ENCODE data around the gene DKK3.
"Not testable (repeated sequence)": the region's sequence is repeated elsewhere in the genome, so short reads cannot be mapped to it uniquely, and the experiment has no call there.

The DKK3 gene

DNA sequence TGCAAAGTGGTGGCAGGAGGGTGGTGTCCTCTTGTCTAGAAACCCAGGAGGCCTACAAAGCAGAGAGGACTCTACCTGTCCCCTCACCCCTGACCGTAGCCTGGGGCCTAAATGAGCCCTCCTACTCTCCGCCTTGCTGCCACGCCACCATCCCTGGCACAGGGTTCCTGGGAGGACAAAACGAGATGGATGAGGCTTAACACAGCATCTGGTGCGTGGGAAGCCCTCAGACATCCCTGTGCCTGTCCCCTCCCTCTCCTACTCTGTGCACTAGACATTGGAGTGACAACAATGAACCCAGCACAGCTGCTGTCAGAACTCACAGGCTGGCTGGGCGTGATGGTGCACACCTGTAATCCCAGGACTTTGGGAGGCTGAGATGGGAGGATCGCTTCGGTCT lies 36.4 kb upstream of the DKK3 start:
- TF ChIP-seq, protein P1, sequence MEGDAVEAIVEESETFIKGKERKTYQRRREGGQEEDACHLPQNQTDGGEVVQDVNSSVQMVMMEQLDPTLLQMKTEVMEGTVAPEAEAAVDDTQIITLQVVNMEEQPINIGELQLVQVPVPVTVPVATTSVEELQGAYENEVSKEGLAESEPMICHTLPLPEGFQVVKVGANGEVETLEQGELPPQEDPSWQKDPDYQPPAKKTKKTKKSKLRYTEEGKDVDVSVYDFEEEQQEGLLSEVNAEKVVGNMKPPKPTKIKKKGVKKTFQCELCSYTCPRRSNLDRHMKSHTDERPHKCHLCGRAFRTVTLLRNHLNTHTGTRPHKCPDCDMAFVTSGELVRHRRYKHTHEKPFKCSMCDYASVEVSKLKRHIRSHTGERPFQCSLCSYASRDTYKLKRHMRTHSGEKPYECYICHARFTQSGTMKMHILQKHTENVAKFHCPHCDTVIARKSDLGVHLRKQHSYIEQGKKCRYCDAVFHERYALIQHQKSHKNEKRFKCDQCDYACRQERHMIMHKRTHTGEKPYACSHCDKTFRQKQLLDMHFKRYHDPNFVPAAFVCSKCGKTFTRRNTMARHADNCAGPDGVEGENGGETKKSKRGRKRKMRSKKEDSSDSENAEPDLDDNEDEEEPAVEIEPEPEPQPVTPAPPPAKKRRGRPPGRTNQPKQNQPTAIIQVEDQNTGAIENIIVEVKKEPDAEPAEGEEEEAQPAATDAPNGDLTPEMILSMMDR (IDR thresholded peaks at IDR 0.05; ENCODE audit: extremely low read depth, insufficient read depth, missing control alignments): peak; percentile 1
- DNase-seq (ENCODE audit: low spot score): no peak
- in situ Hi-C loops (cut with MboI; ENCODE audit: low pct_unique_long_range_greater_than_20kb, low sequenced_read_pairs, unreplicated experiment): loop anchor here (5.0 to 25.0 kb wide), 2 partner anchors 232 to 243 kb away; no protein-coding TSS in a partner anchor

DNA sequence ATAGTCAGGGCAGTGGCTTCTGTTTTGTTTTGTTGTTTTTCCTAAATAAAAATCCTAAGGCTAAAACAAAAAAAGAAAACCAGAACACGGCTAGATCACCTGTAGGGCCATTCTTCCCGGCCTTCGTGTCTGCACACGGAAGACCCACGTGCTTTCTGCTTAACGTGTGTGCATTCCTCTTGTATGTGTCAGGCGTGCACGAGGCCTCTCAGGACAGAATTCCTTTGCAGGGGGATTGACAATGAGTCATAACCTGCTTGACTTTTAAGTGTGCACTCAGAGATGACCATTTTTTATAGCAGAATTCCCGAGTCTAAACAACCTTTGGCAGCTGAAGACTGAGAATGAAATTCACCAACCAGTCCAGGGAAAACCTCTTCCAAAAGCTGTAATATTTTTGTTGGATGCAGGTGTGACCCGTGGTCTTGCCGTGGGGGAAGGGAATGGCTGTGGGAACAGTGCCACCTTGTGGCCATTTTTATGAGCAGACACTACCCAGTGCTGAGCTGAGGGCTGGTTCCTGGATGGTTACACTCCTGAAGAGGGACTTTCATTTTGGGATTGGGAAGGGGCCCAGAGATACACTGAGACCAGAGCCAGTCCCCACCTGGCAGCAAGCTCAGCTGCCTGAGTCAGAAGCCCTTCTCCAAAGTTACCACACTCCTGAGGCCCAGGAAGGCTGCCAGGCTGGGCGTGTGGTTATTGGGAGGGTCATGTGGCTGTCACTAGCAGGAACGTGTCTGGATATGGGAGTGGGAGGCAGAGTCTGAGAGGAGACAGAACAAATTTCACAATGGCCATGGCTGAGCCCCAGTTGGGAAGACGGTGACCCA lies 35.7 kb upstream of the DKK3 start:
- peak; percentile 63 for DNase-seq (ENCODE audit: low spot score)
- TF ChIP-seq, protein P1 (IDR thresholded peaks at IDR 0.05; ENCODE audit: extremely low read depth, insufficient read depth, missing control alignments): peak; percentile 89
- in situ Hi-C loops (cut with MboI; ENCODE audit: low pct_unique_long_range_greater_than_20kb, low sequenced_read_pairs, unreplicated experiment): loop anchor here (25.0 kb wide), 1 partner anchor 232 kb away; no protein-coding TSS in a partner anchor

DNA sequence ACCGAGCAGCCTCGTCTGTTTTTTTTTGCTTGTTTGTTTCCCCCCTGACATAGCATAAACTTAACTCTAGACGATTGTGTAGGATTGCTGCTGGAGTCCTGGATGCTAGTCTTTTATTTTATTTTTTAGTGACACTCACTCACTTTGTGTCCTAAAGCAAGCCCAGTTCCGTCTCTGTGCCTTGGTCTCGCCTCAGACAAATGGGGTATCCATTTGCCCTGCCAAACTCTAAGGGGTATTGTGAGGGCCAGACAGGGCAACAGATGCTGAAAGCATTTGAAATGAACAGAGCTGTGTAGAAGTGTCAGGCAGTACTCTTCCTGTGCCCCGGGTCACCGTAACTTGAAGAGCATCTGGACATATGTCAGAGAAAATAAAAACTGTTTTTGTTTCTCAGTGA lies 34.8 kb upstream of the DKK3 start:
- in situ Hi-C loops (cut with MboI; ENCODE audit: low pct_unique_long_range_greater_than_20kb, low sequenced_read_pairs, unreplicated experiment): loop anchor here (25.0 kb wide), 1 partner anchor 231 kb away; no protein-coding TSS in a partner anchor
- TF ChIP-seq, protein P1 (IDR thresholded peaks at IDR 0.05; ENCODE audit: extremely low read depth, insufficient read depth, missing control alignments): no peak
- DNase-seq (ENCODE audit: low spot score): no peak

DNA sequence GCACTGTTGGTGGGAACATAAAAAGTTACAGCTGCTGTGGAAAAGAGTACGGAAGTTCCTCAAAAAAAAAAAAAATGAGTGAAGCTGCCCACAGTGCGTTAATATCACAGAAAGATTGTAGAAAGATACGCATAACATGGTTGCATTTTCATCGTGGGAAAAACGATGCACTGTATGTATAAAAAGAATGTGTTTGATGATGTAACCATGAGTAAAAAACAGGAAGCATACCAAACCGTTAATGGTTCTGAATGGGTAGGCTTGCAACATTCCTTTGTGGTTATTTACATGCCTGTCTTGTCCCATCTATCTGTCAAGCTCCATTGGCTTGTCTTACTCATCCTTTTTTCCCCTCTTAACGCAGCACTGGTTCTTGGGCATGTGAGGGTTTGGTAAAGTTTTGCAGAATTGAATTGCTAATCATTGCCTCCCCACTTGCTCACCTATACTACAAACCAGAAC lies 33.8 kb upstream of the DKK3 start:
- DNase-seq (ENCODE audit: low spot score): no peak
- TF ChIP-seq, protein P1 (IDR thresholded peaks at IDR 0.05; ENCODE audit: extremely low read depth, insufficient read depth, missing control alignments): no peak
- in situ Hi-C loops (cut with MboI; ENCODE audit: low pct_unique_long_range_greater_than_20kb, low sequenced_read_pairs, unreplicated experiment): loop anchor here (25.0 kb wide), 1 partner anchor 230 kb away; no protein-coding TSS in a partner anchor

DNA sequence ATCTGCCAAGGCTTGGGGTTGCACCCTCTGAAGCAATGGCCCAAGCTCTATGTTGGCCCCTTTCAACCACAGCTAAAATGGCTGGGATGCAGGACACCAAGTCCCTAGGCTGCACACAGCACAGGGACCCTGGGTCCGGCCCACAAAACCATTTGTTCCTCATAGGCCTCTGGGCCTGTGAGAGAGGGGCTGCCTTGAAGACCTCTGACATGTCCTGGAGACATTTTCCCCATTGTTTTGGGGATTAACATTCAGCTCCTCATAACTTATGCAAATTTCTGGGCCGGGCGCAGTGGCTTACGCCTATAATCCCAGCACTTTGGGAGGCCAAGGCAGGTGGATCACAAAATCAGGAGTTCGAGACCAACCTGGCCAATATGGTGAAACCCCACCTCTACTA lies 32.3 kb upstream of the DKK3 start:
- in situ Hi-C loops (cut with MboI; ENCODE audit: low pct_unique_long_range_greater_than_20kb, low sequenced_read_pairs, unreplicated experiment): loop anchor here (25.0 kb wide), 1 partner anchor 228 kb away; no protein-coding TSS in a partner anchor
- DNase-seq (ENCODE audit: low spot score): not testable (repeated sequence)

DNA sequence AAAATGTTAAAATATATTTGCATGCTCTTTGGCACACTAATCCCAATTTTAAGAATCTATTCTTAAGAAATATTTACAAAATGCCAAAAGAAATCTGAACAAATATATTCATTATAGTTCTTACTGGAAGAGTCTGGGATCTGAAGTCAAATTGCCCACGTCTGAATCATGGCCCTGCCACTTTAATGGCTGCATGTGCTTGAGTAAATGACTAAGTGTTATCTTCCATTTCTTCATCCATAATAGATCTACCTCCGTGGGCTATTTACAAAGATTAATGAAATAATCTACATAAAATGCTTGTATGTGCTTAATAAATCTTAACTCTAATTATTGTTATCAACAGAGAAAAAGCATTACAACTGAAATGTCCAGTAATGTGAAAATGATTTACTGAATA lies 24.5 kb upstream of the DKK3 start:
- no peak for DNase-seq (ENCODE audit: low spot score)
- TF ChIP-seq, protein P1 (IDR thresholded peaks at IDR 0.05; ENCODE audit: extremely low read depth, insufficient read depth, missing control alignments): no peak
- in situ Hi-C loops (cut with MboI; ENCODE audit: low pct_unique_long_range_greater_than_20kb, low sequenced_read_pairs, unreplicated experiment): loop anchor here (25.0 kb wide), 1 partner anchor 221 kb away; no protein-coding TSS in a partner anchor

Measured in GM13977 (cell line).